Epidermal melanocyte (primary cell): ENCODE results near the gene MRPL42.
"Not testable (repeated sequence)": the region's sequence is repeated elsewhere in the genome, so short reads cannot be mapped to it uniquely, and the experiment has no call there.

ENCODE experiments used
- DNase-seq: peaks from one replicate; pipeline ENCODE4 v3.0.0; 2011; ENCODE audit warnings: low spot score; ENCODE audit not compliant: insufficient read length

MRPL42 gene

DNA sequence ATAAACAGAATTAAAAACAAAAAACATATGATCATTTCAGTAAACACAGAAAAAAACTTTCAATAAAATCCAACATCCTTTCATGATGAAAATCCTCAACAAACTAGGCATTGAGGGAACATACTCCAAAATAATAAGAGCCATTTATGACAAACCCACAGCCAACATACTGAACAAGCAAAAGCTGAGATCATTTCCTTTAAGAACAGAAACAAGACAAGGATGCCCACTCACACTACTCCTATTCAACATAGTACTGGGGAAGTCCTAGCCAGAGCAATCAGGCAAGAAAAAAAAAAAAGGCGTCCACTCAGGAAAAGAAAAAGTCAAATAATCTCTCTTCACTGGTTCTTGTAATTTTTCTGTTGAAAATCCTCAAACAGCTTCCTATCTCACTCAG is 30.1 kb downstream of the MRPL42 start:
- no peak for DNase-seq

DNA sequence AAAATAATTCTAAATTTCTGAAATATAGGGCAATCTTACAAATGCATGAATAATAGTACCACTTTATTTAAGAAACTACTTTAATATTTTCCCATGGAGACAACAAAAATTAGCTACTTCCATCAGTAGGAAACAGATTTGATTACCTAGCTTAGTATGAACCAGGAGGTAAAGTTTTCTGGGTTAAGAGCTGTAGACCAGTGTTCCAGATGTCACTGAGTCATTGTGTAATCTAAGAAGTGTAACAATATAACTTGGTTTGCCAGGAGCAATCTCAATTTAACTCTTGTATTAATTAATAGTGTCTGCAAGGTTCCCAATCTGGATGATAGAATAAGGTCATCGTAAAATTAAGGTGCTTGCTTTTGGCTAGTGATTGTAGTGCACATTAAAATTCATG is 31.5 kb downstream of the MRPL42 start:
- DNase-seq, result not testable (repeated sequence)

DNA sequence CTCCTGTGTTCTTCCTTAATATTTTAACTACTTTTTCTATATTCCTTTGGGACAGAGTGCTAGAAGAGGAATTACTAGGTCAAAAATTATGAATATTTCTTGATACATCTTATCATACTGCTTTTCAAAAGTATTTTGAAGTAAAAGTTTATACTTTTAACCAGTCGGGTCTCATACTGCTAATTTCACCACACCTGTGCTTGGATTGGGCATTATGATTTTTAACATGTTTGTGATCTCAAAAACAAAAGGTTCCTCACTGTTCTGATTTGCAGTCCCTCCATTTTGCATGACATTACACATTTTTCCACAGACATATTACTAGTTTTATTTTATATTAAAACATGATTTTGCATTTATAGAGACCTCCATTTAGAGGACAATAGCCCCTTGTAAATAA is 32.9 kb downstream of the MRPL42 start:
- no peak for DNase-seq

DNA sequence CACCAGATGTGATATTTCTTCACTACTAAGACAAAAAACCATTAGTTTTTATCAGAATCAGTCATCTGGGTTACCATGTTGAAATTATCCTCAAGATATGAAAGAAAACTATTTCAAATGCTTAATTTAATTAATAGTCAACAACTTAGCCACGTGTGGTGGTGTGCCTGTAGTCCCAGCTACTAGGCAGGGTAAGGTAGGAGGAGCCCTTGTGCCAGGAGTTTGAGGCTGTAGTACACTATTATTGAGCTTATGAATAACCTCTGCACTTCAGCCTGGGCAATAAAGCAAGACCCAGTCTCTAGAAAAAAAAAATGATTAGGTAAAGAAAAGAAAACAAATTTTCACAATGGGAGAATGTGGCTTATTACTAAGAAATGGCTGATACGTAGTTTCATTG is 33.4 kb downstream of the MRPL42 start:
- DNase-seq, result no peak

DNA sequence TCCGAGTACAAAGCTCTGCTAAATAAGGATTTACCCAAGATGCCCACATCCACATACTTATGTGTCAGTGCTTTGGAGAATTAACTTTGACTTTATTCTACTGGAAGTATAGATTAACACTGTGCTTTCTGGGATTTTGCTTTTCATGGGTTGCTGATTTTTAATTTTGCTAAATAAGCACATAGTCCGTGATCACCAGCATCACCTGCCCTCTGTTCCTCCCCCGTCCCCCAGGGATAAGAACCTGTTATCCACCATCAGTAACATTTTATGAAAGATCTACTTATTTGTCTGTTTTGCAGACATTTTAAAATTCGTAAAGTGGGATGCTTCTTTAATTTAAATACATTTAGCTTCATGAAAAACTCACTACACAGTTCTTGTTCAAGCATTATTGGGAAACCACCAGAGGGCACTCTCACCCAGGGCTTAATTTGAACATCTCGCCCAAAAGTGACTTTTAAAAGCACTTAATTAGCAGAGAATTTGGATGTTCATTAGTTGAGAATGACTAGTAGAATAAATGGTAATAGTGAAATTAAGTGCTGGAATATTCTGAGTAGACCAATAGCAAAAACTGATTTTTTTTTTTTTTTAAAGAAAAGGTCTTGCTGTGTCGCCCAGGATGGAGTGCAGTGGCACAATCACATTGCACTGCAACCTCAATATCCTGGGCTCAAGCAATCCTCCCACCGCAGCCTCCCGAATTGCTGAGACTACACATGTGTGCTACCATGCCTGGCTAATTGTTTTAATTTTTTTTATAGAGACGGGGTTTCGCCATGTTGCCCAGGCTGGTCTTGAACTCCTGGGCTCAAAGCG is 35.7 kb downstream of the MRPL42 start:
- no peak for DNase-seq

DNA sequence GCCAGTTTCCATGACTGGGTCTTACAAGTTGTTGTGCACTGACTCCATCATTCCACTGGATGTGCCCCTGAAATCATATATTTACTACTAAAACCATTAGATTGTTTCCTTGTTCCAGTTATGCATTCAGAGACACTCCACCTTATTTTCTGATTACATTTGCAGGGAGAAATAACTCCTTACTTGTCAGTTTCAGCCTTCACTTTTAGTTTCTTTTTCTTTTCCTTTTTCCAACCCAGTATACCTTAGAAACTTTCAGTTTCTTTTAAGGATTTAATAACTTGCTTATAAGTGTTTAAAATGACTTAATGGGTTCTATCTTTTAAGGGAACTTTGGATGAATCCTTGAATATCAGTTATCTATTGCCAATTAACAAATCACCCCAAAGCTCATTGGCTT is 39.9 kb downstream of the MRPL42 start:
- no peak for DNase-seq

DNA sequence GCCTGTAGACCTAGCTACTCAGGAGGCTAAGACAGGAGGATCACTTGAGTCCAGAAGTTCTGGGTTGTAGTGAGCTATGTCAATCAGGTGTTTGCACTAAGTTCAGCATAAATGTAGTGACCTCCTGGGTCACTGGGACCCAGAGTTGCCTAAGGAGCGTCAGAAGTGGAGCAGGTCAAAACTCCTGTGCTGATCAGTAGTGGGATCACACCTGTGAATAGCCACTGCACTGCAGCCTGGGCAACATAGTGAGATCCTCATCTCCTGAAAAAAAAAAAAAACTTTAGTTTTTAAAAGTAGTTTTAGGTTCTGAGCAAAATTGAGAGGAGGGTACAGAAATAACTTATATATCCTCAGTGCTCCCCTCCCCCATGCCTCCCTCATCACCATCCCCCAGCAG is 42.2 kb downstream of the MRPL42 start:
- DNase-seq, result no peak

DNA sequence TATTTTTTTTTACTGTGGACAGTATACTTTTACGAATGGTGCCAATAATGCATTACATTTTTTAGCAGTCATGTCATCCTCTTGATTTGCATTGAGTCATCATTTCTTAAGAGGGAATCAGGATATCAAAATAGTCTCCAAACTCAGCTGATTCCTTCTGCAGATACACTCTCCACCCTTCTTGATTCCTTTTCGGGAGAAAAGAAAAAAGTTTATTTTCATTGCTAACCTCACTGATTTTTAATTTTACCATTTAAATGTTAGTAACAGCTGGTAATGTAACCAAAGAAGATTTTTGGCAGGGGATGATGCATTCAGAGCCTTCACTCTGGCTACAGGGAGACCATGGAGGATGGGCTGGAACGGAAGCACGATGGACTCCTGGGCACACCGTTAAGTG is 47.5 kb downstream of the MRPL42 start:
- DNase-seq, result no peak

DNA sequence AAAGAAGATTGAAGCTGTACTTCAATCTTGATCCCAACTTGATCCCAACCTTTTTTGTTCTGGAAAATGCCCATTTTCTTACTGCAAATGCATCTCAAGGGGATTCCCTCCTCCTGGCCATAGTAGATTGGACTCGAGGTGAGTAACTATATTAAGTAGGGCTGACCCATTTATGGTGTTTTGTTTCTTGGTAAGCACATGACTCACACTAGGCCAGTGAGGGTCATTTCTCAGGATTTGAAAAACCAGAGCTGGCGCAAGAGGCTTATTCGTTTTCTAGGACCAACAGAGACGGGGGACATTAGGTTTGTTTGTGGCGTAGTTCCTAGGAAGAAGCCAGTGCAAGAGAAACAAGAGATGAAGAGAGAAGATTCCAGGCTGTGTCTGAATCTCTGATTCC is 51.4 kb downstream of the MRPL42 start:
- no peak for DNase-seq

DNA sequence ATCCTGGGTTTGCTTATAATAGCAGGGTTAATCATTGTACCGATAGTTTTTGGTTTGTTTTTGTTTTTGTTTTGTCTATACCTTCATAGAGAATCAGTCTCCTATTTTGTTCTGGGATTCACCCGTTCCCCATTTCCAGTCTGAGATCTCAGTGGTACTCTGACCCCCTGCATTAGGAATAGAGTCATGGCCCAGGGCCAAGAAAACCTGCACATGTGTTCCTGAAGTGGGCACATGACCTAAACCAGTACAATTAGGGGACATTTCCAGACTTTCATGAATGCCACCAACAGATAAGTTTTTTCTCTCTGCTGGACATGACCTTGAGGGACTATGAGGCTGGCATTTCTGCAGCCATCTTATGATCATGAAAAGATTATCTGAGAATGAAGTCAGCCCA is 52.5 kb downstream of the MRPL42 start:
- no peak for DNase-seq

DNA sequence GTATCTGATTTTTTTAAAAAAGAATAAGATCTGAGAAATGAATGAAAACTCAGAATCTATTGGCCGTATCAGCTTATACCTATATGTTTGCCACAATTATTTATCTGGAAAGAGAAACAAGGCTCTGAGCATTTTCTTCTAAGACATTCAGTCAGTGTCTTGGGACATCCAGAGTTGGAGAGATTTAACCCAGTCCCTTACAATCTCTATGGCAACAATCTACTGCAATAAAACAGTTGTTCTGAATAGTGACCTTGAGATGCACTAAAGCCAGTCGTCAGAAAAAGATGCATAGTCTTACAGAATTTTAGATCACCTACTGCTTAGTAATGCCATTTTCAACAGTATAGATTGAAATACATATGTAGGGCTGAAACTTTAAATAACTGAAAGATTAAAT is 53.1 kb downstream of the MRPL42 start:
- no peak for DNase-seq

DNA sequence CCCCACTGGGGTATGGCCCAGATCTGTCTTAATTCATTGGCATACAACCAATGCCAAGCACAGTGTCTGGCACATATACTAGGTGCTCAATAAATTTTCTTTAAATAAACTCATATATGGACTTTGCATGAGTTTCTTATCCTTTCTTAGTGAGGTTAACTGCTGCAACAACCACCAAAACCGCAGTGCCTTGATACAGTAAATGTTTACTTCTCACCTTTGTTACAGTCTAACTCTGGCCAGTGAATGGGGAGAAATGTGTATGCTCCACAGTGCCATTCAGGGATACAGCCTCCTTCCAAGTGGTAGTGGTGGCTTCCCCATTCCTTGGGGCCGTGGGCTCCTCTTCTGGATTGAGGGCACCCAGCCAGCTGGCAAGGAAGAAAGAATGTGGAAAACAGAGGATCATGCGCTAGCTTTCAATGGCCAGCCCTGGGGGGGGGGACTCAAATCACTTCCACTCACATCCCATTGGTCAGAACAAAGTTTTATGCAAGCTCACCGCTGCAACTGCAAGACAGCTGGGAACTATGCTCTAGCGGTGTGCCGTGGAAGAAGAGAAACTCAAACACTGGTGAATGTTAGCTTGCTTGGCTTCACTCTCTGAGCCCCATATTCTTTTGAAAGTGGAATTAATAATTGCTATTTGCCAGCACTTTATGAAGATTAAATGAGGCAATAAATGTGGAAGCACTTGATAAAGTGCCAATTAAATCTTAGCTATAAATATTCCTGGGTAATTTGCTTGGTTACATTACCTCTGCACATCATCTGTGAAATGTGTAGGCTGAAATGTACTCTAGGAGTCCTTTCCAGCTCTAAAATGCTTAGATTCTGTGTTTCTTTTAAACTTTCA is 54.1 kb downstream of the MRPL42 start:
- DNase-seq, result no peak

DNA sequence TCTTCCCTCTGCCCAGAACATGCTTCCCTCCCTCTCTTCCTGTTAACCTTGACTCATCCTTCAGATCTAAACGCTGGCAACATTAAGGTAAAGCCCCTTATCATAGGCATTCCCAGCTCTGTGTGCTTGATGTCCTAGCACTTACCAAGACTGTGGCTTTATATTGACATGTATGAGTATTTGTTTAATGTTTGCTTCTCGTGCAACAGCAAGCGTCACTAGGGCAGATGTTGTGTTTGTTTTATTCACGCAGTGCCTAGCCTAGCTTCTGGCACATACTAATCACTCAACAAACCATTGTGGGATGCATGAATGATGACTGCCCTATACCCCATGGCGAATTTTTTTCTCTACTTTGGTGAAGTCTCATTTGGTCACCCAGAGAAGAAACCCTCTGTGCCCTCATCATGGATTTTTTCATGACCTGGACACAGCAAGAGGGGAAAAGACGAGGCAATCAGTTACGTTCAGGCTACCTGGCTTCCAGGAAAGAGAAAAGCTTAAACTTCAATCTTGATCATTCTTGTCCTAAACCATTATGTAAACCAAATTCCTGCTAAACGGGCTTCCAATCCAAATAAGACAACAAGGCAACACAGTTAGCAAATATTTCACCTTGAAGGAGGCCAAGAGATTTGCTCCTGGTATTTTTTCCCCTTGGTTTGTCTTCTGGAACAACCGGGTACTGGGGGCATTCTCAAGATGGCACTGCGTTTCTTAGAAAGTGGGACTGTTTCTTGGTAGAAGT is 57.2 kb downstream of the MRPL42 start:
- no peak for DNase-seq

DNA sequence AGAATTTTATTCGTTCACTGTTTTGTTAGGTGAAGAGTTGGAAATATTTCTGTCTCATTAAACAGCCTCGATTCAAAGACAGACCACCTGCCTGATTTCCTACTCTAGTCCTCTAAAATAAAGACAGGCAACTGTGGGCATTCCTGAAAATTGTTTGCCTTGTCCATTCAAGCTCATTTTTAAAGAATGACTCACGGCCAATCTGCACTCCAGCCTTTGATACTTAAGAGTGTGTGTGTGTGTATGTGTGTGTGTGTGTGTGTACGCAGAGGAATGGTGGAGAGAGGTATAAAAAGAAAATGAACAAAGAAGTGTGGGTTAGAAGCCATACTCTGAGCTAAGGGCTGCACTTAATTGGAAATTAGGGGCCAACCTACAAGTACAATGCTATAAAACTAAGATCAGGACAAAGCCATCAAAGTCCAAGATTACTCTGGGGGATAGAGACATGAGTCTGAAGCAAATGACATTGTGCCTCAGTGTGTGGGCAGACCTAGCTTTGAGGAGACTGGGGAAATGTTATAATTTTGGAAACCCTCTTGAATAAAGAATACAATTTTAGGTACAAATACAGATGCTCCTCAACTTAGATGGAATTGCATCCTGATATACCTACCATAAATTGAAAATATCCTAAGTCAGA is 59.6 kb downstream of the MRPL42 start:
- no peak for DNase-seq

DNA sequence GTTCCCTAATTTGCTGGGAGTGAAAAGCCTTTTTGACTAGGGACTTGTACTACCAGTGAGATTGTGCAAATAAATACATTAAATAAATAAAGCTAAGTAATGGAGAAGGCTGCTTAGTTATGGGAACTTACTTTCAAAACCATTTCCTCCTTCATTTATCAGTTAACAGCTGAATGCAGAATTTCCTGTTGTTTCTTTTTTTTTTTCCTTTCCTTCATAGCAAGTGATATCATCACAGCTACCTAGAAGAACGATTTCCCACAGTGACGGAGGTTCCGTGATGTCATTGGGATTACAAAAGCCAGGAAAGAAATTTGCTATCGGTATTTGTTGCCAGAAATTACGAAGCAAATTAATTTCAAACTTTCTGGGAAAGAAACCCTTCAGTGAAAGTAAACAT is 63.0 kb downstream of the MRPL42 start:
- no peak for DNase-seq

DNA sequence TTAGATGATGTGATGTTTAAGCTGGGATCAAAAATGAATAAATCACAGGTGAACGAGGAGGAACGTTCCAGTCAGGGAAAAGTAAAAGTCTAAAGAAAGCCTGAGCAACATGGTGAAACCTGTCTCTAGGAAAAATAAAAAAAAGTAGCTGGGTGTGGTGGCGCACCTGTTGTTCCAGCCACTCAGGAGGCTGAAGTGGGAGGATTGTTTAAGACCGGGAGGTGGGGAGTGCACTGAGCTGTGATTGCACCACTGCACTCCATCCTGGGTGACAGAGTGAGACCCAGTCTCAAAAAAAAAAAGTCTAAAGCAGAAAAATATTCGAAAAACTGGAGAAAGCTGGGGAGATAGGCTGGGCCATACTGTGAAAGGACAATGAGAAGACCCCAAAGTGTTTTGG is 66.0 kb downstream of the MRPL42 start:
- no peak for DNase-seq

DNA sequence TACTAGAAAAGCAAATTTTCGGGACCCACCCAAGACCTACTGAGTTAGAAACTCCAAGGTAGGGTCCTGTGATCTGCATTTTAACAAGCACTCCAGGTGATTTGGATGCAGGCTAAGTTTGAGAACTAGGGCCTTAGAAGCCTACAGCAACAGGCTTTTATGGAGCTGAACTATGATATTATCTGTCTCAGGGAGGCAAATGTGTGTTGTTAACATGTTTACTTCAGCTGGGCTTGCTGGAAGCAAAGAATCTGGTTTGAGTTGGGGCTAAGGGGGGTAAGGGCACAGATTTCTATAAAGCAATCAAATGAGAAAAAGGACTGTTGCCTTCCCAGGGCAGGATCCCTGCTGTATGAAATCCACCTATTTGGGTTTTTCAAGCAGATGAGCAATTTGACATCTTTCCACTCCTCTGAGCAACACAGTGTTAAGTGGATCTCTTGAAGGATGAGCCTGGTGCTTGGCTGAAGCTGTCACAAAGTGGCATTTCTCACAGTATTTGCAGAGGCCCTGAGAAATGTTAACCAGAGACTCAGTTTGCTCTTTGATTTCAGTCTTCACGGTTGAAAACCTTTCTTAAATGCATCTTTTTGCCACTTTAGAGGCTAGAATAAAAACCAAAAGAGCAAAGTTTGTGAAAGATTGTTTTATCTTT is 68.9 kb downstream of the MRPL42 start:
- no peak for DNase-seq

DNA sequence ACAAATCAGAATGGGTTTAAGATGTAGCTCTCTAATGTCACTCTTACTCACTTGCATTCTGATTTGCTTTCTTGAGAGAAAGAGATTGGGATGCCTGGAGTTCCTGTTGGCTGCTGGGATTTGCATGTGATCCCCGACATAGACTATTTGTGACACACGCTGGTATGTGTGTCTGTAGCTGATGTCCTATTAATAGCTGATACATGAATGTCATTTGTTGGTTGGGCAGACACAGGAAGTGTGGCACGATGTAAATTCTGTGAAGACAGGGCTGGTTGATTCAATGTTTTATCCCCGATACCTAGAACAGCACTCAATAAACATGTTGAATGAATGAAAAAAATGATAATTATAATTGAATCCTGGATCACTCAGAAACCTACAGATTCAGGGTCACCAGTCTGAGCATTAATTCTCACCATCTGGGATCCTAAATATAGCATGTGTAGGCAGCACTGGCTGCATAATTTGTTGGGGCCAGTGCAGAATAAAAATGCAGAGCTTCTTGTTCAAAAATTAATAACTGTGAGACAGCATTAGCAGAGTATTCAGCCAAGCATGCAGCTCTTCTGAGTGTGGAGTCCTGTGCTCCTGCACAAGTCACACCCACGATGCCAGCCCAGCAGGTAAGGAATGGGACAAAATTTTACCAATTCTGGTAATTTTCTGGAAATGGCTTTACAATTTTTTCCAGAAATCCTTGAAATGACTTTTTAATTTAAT is 69.6 kb downstream of the MRPL42 start:
- no peak for DNase-seq

DNA sequence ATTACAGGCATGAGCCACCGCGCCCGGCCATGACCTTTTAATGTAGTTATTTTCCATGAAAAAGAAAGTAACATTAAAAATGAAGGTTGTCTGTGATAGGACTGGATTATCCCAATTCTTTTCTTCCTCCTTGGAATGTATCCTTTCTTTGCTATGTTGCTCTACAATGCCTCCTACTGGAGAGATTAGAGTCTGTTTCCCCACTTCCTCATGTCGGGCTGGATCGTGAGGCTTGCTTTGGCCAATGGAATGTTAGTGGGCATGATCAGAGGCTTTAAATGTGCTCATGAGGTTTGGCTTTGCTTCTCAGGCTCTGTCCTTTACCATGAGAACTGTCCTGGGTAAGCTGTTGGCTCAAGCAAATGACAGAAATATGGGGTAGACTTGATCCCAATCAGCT is 70.5 kb downstream of the MRPL42 start:
- DNase-seq, result no peak

DNA sequence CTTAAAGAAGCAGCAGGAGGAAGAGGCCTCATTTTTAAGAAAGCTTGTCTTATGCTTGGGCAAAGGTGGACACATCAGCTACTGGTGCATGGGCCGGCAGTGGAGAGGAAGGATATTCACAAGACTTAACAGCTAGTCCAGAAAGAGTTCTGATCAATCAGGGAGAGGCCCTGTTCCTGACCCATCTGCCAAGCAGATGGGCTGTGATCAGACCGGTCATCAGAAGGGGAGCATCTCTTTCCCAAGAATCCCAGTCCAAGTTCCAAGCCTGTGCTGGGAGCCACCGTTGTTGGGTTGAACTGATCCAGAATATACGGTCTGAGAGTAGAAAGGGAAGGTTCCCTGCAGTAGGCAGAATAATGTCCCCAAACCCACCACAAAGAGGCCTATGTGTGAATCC is 72.5 kb downstream of the MRPL42 start:
- DNase-seq, result no peak
